K562 (cell line): Measurements from ENCODE around the gene SRRT. TPM values are rescaled to one million over a fixed set of nuclear protein-coding genes. Genes with fewer than 3 reads are reported as not detected.

Source experiments
- BRD9 ChIP-seq: fragments of 450-650 bp; IDR thresholded peaks from 2 replicates; pipeline ENCODE4 v1.6.1; 2018; ENCODE audit warnings: low read depth; ENCODE audit not compliant: partially characterized antibody
- CBX8 ChIP-seq: fragments of 200-600 bp; sonication (generic); IDR thresholded peaks from 2 replicates; pipeline ENCODE4 v1.6.1; 2012; ENCODE audit warnings: borderline replicate concordance, mixed run types, low read depth, mild to moderate bottlenecking, moderate library complexity, mixed read lengths, low read length, control low read depth, inconsistent platforms; ENCODE audit not compliant: poor library complexity, severe bottlenecking; ENCODE audit errors: extremely low read depth
- CREB1 ChIP-seq, 2 experiments: sonication (generic) in 1 of 2; formaldehyde crosslinking in 1 of 2; IDR thresholded peaks; 2 replicates each; pipeline versions ENCODE4 v1.6.1 to v1.8.0; 2012 to 2022; ENCODE audit warnings: inconsistent platforms in 1 of 2, mild to moderate bottlenecking in 1 of 2, missing genetic modification reagents in 1 of 2, moderate library complexity in 1 of 2
- ELF1 ChIP-seq: fragments of 200-800 bp; sonication (Bioruptor generic); IDR thresholded peaks from 2 replicates; pipeline ENCODE4 v1.6.1; 2016; ENCODE audit warnings: missing genetic modification characterization, missing compliant biosample characterization
- FOXK1 ChIP-seq: sonication (generic); formaldehyde crosslinking; IDR thresholded peaks from 2 replicates; pipeline ENCODE4 v1.8.0; 2022; ENCODE audit warnings: missing genetic modification reagents, mild to moderate bottlenecking, borderline replicate concordance
- GABPA ChIP-seq: fragments of 200-800 bp; sonication (Bioruptor generic); conservative IDR thresholded peaks from 2 replicates; pipeline ENCODE4 v1.6.1; 2016; ENCODE audit warnings: low read depth, missing genetic modification characterization, missing compliant biosample characterization
- KAT8 ChIP-seq: fragments of 450-650 bp; IDR thresholded peaks from 2 replicates; pipeline ENCODE4 v1.6.1; 2016; ENCODE audit warnings: low read depth, mild to moderate bottlenecking
- MBD2 ChIP-seq: sonication (generic); IDR thresholded peaks from 2 replicates; pipeline ENCODE4 v1.6.1; 2016; ENCODE audit warnings: low read depth, borderline replicate concordance
- MTA1 ChIP-seq: fragments of 450-650 bp; IDR thresholded peaks from 2 replicates; pipeline ENCODE4 v1.6.1; 2017; ENCODE audit warnings: borderline replicate concordance
- NFRKB ChIP-seq: fragments of 450-650 bp; IDR thresholded peaks from 2 replicates; pipeline ENCODE4 v1.6.1; 2016; ENCODE audit warnings: low read depth
- NR4A1 ChIP-seq, 2 experiments: fragments of 250-450 bp in 1 of 2; fragments of 450-650 bp in 1 of 2; sonication (Bioruptor Pico) in 1 of 2; IDR thresholded peaks; 2 replicates each; pipeline versions ENCODE4 v1.4.0 to v1.6.1; 2016 to 2020; ENCODE audit warnings: mild to moderate bottlenecking in 2 of 2, missing compliant biosample characterization in 1 of 2, missing genetic modification characterization in 1 of 2, moderate library complexity in 1 of 2
- PRMT5 ChIP-seq: sonication (generic); formaldehyde crosslinking; IDR thresholded peaks from 2 replicates; pipeline ENCODE4 v1.5.0; 2020; ENCODE audit warnings: missing genetic modification reagents
- RBFOX2 ChIP-seq: fragments of 200-400 bp; formaldehyde crosslinking; IDR thresholded peaks from 2 replicates; pipeline ENCODE4 v1.6.1; 2017; ENCODE audit warnings: low read depth, mild to moderate bottlenecking, low read length, moderate library complexity
- RBM14 ChIP-seq: fragments of 200-400 bp; formaldehyde crosslinking; IDR thresholded peaks from 2 replicates; pipeline ENCODE4 v1.6.1; 2018; ENCODE audit warnings: low read depth, mild to moderate bottlenecking, low read length, moderate library complexity, borderline replicate concordance; ENCODE audit not compliant: insufficient read depth
- RBM22 ChIP-seq: fragments of 200-400 bp; formaldehyde crosslinking; IDR thresholded peaks from 2 replicates; pipeline ENCODE4 v1.6.1; 2018; ENCODE audit warnings: low read length, low read depth; ENCODE audit not compliant: poor library complexity, severe bottlenecking
- SMARCE1 ChIP-seq: fragments of 450-650 bp; IDR thresholded peaks from 2 replicates; pipeline ENCODE4 v1.7.1; 2016; ENCODE audit warnings: mild to moderate bottlenecking
- YY1 ChIP-seq, 3 experiments: IDR thresholded peaks; 2 replicates each; pipeline ENCODE4 v1.6.1; 2011; ENCODE audit warnings: low read length in 2 of 3, mild to moderate bottlenecking in 2 of 3, moderate library complexity in 2 of 3, borderline replicate concordance in 1 of 3, control low read depth in 1 of 3, low read depth in 1 of 3; ENCODE audit not compliant: insufficient read depth in 3 of 3, insufficient replicate concordance in 2 of 3, control insufficient read depth in 1 of 3, insufficient read length in 1 of 3; ENCODE audit errors: extremely low read depth in 1 of 3
- ZBTB17 ChIP-seq: fragments of 450-650 bp; formaldehyde crosslinking; IDR thresholded peaks from 2 replicates; pipeline ENCODE4 v1.4.0; 2020; ENCODE audit warnings: mild to moderate bottlenecking
- ZBTB33 ChIP-seq: sonication (generic); formaldehyde crosslinking; IDR thresholded peaks from 2 replicates; pipeline ENCODE4 v1.8.1; 2023; ENCODE audit warnings: mild to moderate bottlenecking, missing genetic modification reagents
- ZBTB7A ChIP-seq: IDR thresholded peaks from 2 replicates; pipeline ENCODE4 v1.6.1; 2011; ENCODE audit warnings: low read depth, mild to moderate bottlenecking, low read length, moderate library complexity, borderline replicate concordance; ENCODE audit not compliant: control insufficient read depth
- ZNF134 ChIP-seq: fragments of 250-450 bp; sonication (Bioruptor Pico); conservative IDR thresholded peaks from 2 replicates; pipeline ENCODE4 v1.4.0; 2020
- ZNF143 ChIP-seq: sonication (generic); formaldehyde crosslinking; IDR thresholded peaks from 2 replicates; pipeline ENCODE4 v1.9.0; 2022; ENCODE audit warnings: mild to moderate bottlenecking, missing genetic modification reagents
- ZNF197 ChIP-seq: fragments of 200-800 bp; sonication (Bioruptor generic); IDR thresholded peaks from 2 replicates; pipeline ENCODE4 v1.6.1; 2016; ENCODE audit warnings: low read depth, missing genetic modification characterization, missing compliant biosample characterization
- polyA plus RNA-seq, 8 experiments: library from polyadenylated mRNA; depleted of rRNA in 4 of 8; stranded (reverse) in 5 of 8; unstranded in 3 of 8; fragments of >200 nt; fragmentation: Nextera tagmentation in 2 of 8; fragmentation: Illumina TruSeq in 1 of 8; extraction: Ambion mirVana in 2 of 8; extraction: Trizol in 1 of 8; gene quantifications; 2 replicates each; pipeline versions ENCODE4 v1.2.1 to v1.2.3, GENCODE V29; 2011 to 2014; ENCODE audit warnings: inconsistent platforms in 1 of 8, missing spikeins in 1 of 8
- total RNA-seq, 7 experiments: library from RNA; depleted of rRNA in 6 of 7; stranded (reverse); fragments of >200 nt in 6 of 7; fragmentation: Illumina TruSeq in 2 of 7; extraction: Trizol in 2 of 7; gene quantifications; 2 replicates each; pipeline versions ENCODE4 v1.2.1 to v1.2.3, GENCODE V29; 2011 to 2021; ENCODE audit warnings: low replicate concordance in 1 of 7

Gene SRRT
- total and polyA plus RNA-seq, 9 of the 15 experiments (the other 6 are each of a cell fraction or from before 2014, with no cell fraction given) = 10.3 to 263 (median 84.4) TPM

GRCh38 chr7:100890653-100891567 lies 16.0 kb downstream of the SRRT start (continued):
- TF ChIP-seq MBD2 (0 out of 2 replicates have a peak, but pooled peaks have one; percentile 24), FOXK1 (peak; percentile 2; the same call in 1 of the 2 replicates), BRD9 (peak; percentile 13), ZBTB17 (CRISPR knock-in tag) (no peak), CBX8 (no peak), PRMT5 (0 out of 2 replicates have a peak, but pooled peaks have one; percentile 33), ZNF143 (CRISPR knock-in tag) (0 out of 2 replicates have a peak, but pooled peaks have one; percentile 44), NFRKB (0 out of 2 replicates have a peak, but pooled peaks have one; percentile 71), MTA1 (0 out of 2 replicates have a peak, but pooled peaks have one; percentile 4), SMARCE1 (0 out of 2 replicates have a peak, but pooled peaks have one; percentile 2), CREB1 (IDR thresholded peaks at IDR 0.05) (no peak), CREB1 (CRISPR knock-in tag; IDR thresholded peaks at IDR 0.05) (no peak), YY1 (IDR thresholded peaks at IDR 0.05; ENCODE audit: borderline replicate concordance in 1 of 3, control insufficient read depth in 1 of 3, extremely low read depth in 1 of 3, insufficient read depth in 3 of 3, insufficient read length in 1 of 3, insufficient replicate concordance in 2 of 3, low read depth in 1 of 3, low read length in 2 of 3) (peak in 1 of 3 experiments; percentile 7), KAT8 (no peak), ZBTB7A (peak; percentile 66), ZNF197 (0 out of 2 replicates have a peak, but pooled peaks have one; percentile 55), RBM22 (peak; percentile 35), ZBTB33 (peak; percentile 89), RBFOX2 (peak; percentile 10), ZNF134 (peak; percentile 58; the same call in 1 of the 2 replicates), RBM14 (0 out of 2 replicates have a peak, but pooled peaks have one; percentile 61), NR4A1 (CRISPR knock-in tag; IDR thresholded peaks at IDR 0.05) (0 out of 2 replicates have a peak, but pooled peaks have one; percentile 2), NR4A1 (tag; IDR thresholded peaks at IDR 0.05) (no peak), GABPA (tag) (peak; percentile 66), ELF1 (tag) (peak; percentile 5; the same call in 1 of the 2 replicates)
